NCI-H2196 treated with DMSO at 0.1 percent for 48 hours (cell line): ENCODE data around the gene PARD6G.

ENCODE experiments used
- DNase-seq: peaks from one replicate; lab custom pipeline; 2025; ENCODE audit not compliant: unreplicated experiment; lab: John Stamatoyannopoulos, UW

Gene PARD6G

DNA sequence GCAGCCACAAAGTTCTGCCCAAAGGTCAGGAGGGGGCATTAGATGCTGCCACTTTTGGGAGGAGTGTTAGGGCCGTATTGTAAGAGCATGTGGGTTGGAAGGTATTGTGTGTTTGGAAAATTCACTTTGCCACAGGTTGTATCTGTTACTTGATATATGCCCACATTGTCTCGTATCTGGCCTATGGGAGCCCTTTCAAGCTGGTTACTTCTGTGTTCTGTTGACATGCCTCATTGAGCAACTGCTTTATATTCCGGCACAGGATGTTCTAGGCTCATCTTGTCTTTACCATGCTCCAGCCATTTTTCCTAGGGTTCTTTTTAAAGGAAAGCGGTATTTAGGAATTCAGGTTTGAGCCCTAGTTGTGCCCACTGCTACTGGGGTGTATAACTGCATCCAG is 132.3 kb downstream of the PARD6G start:
- DNase-seq, result no peak

DNA sequence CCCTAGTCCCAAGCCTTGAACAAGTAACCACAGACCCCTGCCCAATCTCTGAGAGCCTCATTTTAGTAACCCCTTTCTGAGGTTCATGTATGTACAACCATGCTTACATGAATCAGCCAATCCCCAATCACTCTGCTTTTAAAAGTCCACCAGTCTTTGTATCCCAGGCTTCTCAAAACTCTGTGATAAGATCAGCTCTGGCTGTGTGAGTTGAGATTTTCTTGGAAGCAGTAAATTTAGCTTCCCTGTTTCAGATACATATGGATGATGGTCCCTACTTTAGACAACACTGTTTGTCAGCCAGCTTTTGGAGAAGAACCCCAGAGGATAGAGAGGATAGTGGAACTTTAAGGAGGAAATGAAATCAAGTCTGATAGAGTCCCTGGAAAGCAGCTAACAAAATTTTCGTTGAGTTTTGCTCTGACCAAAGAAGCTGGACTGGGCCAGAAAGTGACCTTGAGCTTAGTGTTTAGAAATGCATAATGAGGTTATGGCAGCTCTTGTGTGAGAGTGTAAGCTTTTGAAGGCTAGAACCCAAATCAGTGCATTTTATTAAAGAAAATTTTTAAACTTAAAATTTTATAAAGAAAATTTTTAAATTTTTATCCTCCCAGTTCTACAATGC is 134.6 kb downstream of the PARD6G start:
- no peak for DNase-seq

DNA sequence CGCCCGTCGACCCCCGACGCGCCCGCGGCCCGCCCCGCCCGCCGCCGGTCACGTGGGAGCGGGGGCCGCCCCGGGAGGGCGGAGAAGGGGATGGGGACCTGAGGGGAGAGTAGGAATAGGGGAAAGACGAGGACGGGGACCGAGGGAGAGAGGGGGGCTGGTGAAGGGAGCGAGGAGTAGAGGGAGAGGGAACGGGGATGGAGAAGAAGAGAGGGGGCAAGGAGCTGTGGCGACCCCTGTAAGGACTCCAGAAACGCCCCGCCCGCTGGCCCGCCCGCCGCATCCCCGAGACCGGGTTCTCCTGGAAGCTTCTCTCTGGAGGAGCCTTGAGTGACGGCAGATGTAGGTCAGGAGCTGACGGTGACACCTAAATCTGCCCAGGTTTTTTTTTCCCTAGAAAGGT is 137.6 kb downstream of the PARD6G start:
- DNase-seq, result no peak

DNA sequence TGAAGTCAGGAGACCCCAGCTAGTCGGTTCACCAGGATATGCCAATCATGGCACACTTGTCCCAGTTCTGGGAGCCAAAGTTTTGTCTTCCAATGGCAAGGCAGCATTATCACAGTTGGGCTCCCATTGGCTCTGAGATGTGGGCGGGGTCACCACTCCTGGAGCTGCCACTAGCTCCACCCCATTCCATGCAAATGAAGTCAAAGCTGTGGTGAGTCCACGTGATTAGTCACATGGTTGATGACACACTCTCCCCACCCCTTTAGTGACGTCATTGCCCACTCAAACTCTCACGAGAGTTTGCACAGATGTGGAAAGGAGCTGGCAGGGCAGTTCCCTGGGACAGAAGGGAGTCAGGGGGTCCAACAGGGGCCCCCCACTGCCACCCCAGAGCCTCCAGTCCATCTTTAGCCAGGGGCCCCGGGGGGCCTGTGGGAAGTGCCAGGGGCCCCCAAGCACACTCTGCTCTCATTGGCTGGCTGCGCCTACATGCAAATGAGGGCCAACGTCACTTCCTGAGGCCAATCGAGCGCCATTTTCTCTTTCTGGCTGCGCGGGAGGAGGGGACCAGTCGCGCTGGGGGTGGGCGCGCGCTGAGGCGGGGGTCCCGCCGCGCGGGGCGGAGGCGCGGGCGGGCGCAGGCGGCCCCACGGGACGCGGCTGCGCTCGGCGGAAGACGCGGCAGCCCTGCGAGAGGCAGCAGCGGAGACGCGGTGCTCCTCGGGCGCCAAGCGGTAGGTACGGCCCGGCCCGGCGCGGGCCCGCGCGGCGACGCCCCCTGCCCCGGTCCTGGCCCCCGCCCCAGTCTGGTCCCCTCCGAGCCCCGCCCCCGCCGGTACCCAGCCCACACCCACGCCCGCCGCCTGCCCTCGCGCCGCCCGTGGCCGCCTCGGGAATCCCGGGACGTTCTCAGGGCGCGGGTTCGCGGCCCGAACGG is 138.3 kb downstream of the PARD6G start, which contains the start of gene ADNP2:
Gene ADNP2, plus strand, starts transcription at position 524 of the 937 bp plus-strand sequence. CDS start 8,281 bp downstream, outside the sequence.
- DNase-seq, result peak; percentile 90

DNA sequence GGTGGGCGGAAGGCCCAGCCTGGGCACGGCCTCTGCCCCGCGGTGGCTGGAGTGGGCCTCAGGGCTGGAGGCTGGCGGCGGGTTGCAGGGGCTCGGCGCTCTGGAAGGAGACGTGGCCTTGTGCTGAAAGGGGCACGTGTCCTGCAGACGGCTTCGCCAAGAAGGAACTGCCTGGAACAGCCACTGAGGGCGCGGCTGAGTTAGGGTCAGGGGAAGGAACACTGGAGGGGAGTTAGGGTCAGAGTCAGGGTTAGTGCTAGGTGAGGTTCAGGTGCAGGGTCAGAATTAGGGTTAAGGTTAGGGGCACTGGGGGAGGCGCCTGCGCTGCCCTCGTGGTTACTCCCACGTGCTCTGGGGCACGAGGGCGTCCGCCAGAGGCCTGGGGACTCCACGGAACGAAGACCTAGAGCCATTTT is 139.2 kb downstream of the PARD6G start:
- DNase-seq, result no peak

DNA sequence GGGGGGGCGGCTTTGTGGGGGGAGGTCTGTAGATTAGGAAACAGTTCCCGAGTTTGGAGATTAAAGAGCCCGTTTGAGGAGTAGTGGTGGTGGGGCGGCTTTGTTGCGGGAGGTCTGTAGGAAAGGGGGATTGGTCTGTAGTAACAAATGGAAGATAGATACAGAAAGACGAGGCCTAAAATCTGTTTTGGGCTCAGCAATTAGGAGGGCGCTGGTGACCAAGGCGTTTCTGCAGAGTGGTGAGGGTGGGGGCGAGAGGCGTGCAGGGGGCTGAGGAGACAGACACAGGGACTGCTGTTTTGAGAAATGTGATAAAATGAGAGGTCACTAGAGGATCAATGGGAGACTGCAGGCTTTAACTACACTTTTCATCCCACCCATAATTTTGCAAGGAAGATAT is 139.9 kb downstream of the PARD6G start:
- DNase-seq, result no peak
